Left cardiac atrium (tissue), 4 donors: Measurements from ENCODE around the gene KIF16B. TPM values are rescaled to one million over a fixed set of nuclear protein-coding genes. Genes with fewer than 3 reads are reported as not detected.
A peak's percentile ranks its signal among the peaks of the same experiment; 100 is the strongest.
"Not testable (repeated sequence)": the region's sequence is repeated elsewhere in the genome, so short reads cannot be mapped to it uniquely, and the experiment has no call there.

ENCODE experiments used
- ATAC-seq, 2 donors: fragments of 200-7000 bp; cut with Tn5 transposase; one replicate each; pipeline ENCODE4 v1.9.1; 2020; ENCODE audit warnings: mild to moderate bottlenecking in 2 of 2, moderate library complexity in 2 of 2
- DNase-seq: peaks from one replicate; pipeline ENCODE4 v3.0.0-alpha.2; 2020
- intact Hi-C, 2 donors: fragments of 100-400 bp; cut with DNase I; formaldehyde crosslinking; loops; one replicate each; pipeline versions ENCODE4 v1.14.1 to v1.15.1; 2022 to 2023
- total RNA-seq, 2 donors: library from RNA; stranded (reverse); fragmentation: NEBNext Ultra II Directional; extraction: Animal tissue kit (Norgen Biotek cat#: 25700); gene quantifications; one replicate each; pipeline ENCODE4 v1.2.1, GENCODE V29; 2021
- donor health status: DM: no; HTN: yes; CAD: no.
- donor health status: DM: no; HTN: yes; CAD: no; lungs with severe emphysema.
- donor health status: DM: yes; HTN: yes; CAD: no.
- donor health status: Dilated cardiomyopathy.

The KIF16B gene
- total RNA-seq, 2 donors from 2014 or later = 17.0 to 17.7 TPM

GRCh38 chr20:16531485-16531884, 41.8 kb downstream of the KIF16B start:
- no peak for ATAC-seq
- no peak for DNase-seq
- intact Hi-C loops = no loop called here

GRCh38 chr20:16530201-16530681, 43.0 kb downstream of the KIF16B start:
- no peak for DNase-seq
- no peak for ATAC-seq
- intact Hi-C loops = no loop called here

GRCh38 chr20:16528078-16528477, 45.2 kb downstream of the KIF16B start:
- DNase-seq = no peak
- intact Hi-C loops = loop anchor here in 1 of 2 donors (10.0 kb wide), 1 partner anchor 47 kb away; the partner anchor contains the start of gene KIF16B
- peak in 1 of 2 donors; percentile 36 for ATAC-seq

- intact Hi-C loops = loop anchor here in 1 of 2 donors (10.0 kb wide), 1 partner anchor 47 kb away; the partner anchor contains the start of gene KIF16B
- no peak for DNase-seq
- no peak for ATAC-seq
These were observed 45.8 kb downstream of the KIF16B start for GRCh38 chr20:16527438-16527837.

- ATAC-seq (no peak), DNase-seq (no peak)
- intact Hi-C loops = loop anchor here in 1 of 2 donors (10.0 kb wide), 1 partner anchor 48 kb away; the partner anchor contains the start of gene KIF16B
These were observed 46.5 kb downstream of the KIF16B start for GRCh38 chr20:16526433-16527380.

- ATAC-seq, DNase-seq: not testable (repeated sequence)
- intact Hi-C loops = loop anchor here in 1 of 2 donors (10.0 kb wide), 1 partner anchor 52 kb away; the partner anchor contains the start of gene KIF16B
These were observed 50.6 kb downstream of the KIF16B start for GRCh38 chr20:16522651-16523050.

GRCh38 chr20:16520154-16520553, 53.1 kb downstream of the KIF16B start:
- intact Hi-C loops = loop anchor here in 1 of 2 donors (10.0 kb wide), 1 partner anchor 55 kb away; the partner anchor contains the start of gene KIF16B
- ATAC-seq (no peak), DNase-seq (no peak)

GRCh38 chr20:16519673-16520072, 53.6 kb downstream of the KIF16B start:
- not testable (repeated sequence) for ATAC-seq, DNase-seq
- intact Hi-C loops = loop anchor here (10.0 kb wide), 4 partner anchors 55 to 245 kb away; partner anchors contain the start of genes KIF16B (in 1 of the 2) and SNRPB2 (in 1 of the 2)

GRCh38 chr20:16518784-16519084, 54.5 kb downstream of the KIF16B start:
- DNase-seq (no peak), ATAC-seq (no peak)
- intact Hi-C loops = loop anchor here (1.0 to 10.0 kb wide), 4 partner anchors 66 to 246 kb away; partner anchors contain the start of gene SNRPB2 (in 1 of the 2)

- ATAC-seq = peak; percentile 57 to 65
- DNase-seq = no peak
- intact Hi-C loops = loop anchor here (1.0 to 10.0 kb wide), 4 partner anchors 67 to 247 kb away; partner anchors contain the start of gene SNRPB2 (in 1 of the 2)
These were observed 55.1 kb downstream of the KIF16B start for GRCh38 chr20:16517946-16518783.

GRCh38 chr20:16516794-16517193, 56.5 kb downstream of the KIF16B start:
- DNase-seq = no peak
- no peak for ATAC-seq
- intact Hi-C loops = loop anchor here (10.0 kb wide), 3 partner anchors 68 to 248 kb away; partner anchors contain the start of gene SNRPB2 (in 1 of the 2)

GRCh38 chr20:16515046-16515445, 58.2 kb downstream of the KIF16B start:
- DNase-seq = no peak
- intact Hi-C loops = loop anchor here (10.0 kb wide), 3 partner anchors 70 to 250 kb away; partner anchors contain the start of gene SNRPB2 (in 1 of the 2)
- ATAC-seq = no peak

GRCh38 chr20:16514140-16514539, 59.1 kb downstream of the KIF16B start:
- DNase-seq (no peak), ATAC-seq (peak; percentile 43 to 55)
- intact Hi-C loops = loop anchor here (10.0 kb wide), 3 partner anchors 71 to 251 kb away; partner anchors contain the start of gene SNRPB2 (in 1 of the 2)

- no peak for DNase-seq
- intact Hi-C loops = no loop called here
- no peak for ATAC-seq
These were observed 67.4 kb downstream of the KIF16B start for GRCh38 chr20:16505894-16506293.

GRCh38 chr20:16501301-16501700, 71.9 kb downstream of the KIF16B start:
- ATAC-seq (no peak), DNase-seq (no peak)
- intact Hi-C loops = no loop called here

GRCh38 chr20:16500197-16500596, 73.1 kb downstream of the KIF16B start:
- no peak for ATAC-seq
- intact Hi-C loops = no loop called here

GRCh38 chr20:16498526-16499253, 74.6 kb downstream of the KIF16B start:
- DNase-seq (no peak), ATAC-seq (no peak)
- intact Hi-C loops = no loop called here

More at GRCh38 chr20:16500197-16500596, 73.1 kb downstream of the KIF16B start:
- no peak for DNase-seq

GRCh38 chr20:16497896-16498295, 75.4 kb downstream of the KIF16B start:
- intact Hi-C loops = no loop called here
- ATAC-seq = no peak

More at GRCh38 chr20:16497896-16498295, 75.4 kb downstream of the KIF16B start:
- no peak for DNase-seq
